Left ventricle myocardium superior (tissue), 1 donor: Measurements from ENCODE around the gene CAND1. TPM values are rescaled to one million over a fixed set of nuclear protein-coding genes. Genes with fewer than 3 reads are reported as not detected.

Experiments used
- ATAC-seq: fragments of 200-7000 bp; cut with Tn5 transposase; one replicate; pipeline ENCODE4 v1.9.1; 2020; ENCODE audit warnings: mild to moderate bottlenecking, moderate library complexity
- DNase-seq: peaks from one replicate; pipeline ENCODE4 v3.0.0-alpha.2; 2020
- intact Hi-C: fragments of 100-400 bp; cut with micrococcal nuclease; formaldehyde crosslinking; loops from one replicate; pipeline ENCODE4 v1.11.0; 2022
- total RNA-seq: library from RNA; stranded (reverse); fragmentation: NEBNext Ultra II Directional; extraction: Animal tissue kit (Norgen Biotek cat#: 25700); gene quantifications from one replicate; pipeline ENCODE4 v1.2.1, GENCODE V29; 2021
- donor health status: DM: no; HTN: yes; CAD: no; lungs with severe emphysema.

Gene CAND1
- total RNA-seq, 1 donor from 2014 or later = 38.3 TPM

GRCh38 chr12:67276421-67276820 lies 7.3 kb downstream of the CAND1 start:
- DNase-seq (no peak), ATAC-seq (no peak)
- intact Hi-C loops = no loop called here

DNA sequence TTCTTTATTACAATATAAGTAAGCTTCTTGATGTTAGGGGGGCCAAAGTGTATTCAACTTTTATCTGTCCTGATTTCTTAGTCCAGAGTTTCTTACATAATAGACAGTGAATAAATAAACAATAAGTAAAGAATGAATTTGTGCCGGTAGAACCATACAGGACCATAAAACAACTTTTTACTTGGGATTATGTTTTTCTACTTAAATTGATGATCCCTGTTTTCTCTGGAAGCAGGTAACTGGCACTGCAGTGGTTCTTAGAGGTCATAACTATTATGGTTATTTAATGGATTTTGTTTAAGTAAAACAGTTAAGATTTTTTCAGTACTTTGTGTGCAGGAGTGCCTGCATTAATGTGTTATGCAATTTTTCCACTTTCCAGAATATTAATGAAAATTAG lies 10.5 kb downstream of the CAND1 start:
- no peak for ATAC-seq
- intact Hi-C loops = no loop called here
- DNase-seq = no peak

DNA sequence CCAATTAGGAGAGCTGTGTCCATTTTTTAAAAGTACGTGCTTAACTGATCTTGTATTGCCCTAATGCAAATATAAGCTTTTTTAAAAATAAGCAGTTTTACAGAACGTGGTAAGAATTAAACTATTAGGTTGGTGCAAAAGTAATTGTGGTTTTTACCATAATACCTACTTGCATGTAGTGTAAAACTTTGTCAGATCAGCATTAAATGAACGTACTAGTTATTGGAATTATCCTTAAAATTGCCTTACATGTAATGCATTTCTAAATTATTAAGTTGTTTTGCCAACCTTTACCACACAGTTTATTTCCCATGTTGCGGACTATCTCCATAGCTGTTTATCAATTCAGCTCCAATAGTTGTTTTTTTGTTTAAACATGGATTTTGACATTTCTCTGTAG lies 10.9 kb downstream of the CAND1 start:
- ATAC-seq (no peak), DNase-seq (no peak)
- intact Hi-C loops = no loop called here

DNA sequence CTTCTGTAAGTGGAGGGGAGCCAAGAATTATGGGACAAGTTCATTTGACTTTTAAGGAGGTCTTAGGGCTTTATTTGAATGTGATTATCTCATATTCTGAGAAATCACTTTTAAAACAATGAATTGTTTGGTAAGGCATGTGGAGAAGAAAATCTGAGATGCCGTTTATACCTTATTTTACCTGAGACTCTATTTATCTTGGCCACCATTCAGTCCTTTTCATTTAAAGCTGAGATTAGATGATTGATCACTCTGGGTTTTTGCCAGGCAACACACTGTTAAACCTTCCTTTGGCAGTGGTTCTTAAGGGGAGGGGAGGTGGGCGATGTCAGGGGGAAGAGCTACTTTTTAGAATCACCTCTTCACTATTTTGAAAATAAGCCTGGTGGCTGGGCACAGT lies 11.4 kb downstream of the CAND1 start:
- intact Hi-C loops = no loop called here
- DNase-seq (no peak), ATAC-seq (no peak)

DNA sequence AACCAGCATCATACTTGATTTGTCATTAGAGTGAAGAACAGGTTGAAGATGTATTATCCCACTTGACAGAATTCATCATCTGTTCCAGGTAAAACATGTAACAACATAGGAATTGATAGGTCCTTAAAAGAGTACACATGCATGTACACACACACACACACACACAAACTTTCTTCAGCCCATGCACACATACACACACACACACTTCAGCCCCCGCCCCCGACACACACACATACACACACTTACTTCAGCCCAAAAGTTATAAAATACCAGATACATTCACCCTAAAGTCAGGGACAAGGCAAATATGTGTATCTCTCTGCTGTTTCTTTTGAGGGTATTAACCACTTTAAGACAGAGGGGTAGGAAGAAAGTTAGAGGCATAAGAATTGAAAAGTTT lies 15.4 kb downstream of the CAND1 start:
- intact Hi-C loops = no loop called here
- ATAC-seq = no peak
- no peak for DNase-seq

GRCh38 chr12:67286257-67286656 lies 17.1 kb downstream of the CAND1 start:
- intact Hi-C loops = no loop called here
- ATAC-seq = no peak
- no peak for DNase-seq

GRCh38 chr12:67287311-67287710 lies 18.2 kb downstream of the CAND1 start:
- ATAC-seq = no peak
- DNase-seq = no peak
- intact Hi-C loops = no loop called here

- intact Hi-C loops = no loop called here
- DNase-seq (no peak), ATAC-seq (no peak)
These were observed 19.4 kb downstream of the CAND1 start for GRCh38 chr12:67288561-67288960.

DNA sequence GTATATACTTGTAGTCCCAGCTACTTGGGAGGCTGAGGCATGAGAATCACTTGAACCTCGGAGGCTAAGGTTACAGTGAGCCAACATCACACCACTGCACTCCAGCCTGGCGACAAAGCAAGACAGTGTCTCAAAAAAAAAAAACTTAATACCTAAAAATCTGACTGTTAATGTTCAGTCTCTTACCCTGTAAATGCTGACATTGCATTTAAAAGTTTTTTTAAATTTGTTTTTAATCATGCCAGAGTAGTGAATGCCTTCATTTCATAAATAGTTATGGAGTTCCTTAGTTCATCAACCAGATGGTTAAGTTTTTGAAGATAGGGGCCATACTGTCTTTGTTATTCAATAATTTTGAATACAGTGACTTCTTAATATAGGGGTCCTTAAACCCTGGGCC lies 21.2 kb downstream of the CAND1 start:
- intact Hi-C loops = no loop called here
- no peak for ATAC-seq
- DNase-seq = no peak

DNA sequence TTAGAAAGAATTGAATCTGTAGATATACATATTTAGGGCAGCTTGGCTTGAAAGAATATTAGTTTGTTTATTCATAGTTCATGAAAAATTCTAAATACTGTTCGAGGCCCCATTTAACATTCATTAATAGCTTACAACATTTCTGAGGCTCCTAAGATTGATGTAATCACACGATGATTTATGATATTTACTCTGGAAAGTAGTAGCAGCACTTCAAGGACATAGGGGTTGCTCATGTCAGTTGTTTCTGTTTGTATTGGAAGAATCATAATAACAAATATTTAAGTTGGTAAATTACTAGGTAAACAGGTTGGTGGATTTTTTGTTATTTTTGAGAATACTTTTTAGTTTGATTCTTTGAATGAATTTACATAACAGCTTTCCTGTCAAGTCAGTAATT lies 30.4 kb downstream of the CAND1 start:
- no peak for DNase-seq
- intact Hi-C loops = no loop called here
- ATAC-seq = no peak

DNA sequence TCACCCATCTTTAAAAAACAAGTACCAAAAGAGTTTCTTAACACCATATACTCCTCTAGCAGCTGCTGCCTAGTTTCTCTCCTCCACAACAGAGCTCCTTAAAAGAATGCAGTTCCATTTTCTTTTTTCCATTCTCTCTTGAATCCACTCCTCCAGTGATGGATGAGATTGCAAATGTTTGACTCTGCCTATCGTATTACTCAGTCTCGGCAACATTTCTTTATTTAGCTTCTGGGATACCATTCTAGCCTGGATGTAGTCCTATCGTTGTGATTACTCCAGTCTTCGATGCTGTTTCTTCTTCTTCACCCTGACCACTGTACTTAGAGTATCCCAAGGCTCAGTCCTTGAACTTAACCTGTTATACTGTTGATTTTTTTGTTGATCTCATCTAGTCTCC lies 30.8 kb downstream of the CAND1 start:
- DNase-seq (no peak), ATAC-seq (no peak)
- intact Hi-C loops = no loop called here

GRCh38 chr12:67302162-67302561 lies 33.0 kb downstream of the CAND1 start:
- ATAC-seq (no peak), DNase-seq (no peak)
- intact Hi-C loops = no loop called here

DNA sequence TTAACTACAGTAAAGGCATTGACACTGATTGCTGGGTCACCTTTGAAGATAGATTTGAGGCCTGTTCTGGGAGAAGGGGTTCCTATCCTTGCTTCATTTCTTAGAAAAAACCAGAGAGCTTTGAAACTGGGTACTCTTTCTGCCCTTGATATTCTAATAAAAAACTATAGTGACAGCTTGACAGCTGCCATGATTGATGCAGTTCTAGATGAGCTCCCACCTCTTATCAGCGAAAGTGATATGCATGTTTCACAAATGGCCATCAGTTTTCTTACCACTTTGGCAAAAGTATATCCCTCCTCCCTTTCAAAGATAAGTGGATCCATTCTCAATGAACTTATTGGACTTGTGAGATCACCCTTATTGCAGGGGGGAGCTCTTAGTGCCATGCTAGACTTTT lies 36.4 kb downstream of the CAND1 start:
- intact Hi-C loops = no loop called here
- ATAC-seq (no peak), DNase-seq (no peak)

GRCh38 chr12:67306712-67307111 lies 37.6 kb downstream of the CAND1 start:
- ATAC-seq = no peak
- no peak for DNase-seq
- intact Hi-C loops = no loop called here

DNA sequence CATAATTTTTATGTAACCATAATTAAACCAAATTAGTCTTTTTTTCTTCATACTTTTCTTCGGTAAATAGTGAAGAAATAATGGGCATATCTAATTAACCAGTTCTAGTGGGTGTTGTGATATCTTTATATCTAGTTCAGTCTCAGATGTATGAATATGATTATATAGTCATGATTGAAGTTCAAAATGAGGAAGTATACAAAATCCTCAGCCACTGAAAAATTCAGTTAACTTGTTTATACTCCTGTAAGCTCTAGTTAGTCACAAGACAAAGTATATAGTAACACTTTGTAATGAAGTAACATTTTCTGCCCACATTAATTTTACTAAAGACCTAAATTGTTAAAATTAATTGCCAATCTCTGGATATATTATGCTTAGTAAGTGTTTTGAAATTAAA lies 46.5 kb downstream of the CAND1 start:
- intact Hi-C loops = no loop called here
- DNase-seq (no peak), ATAC-seq (no peak)

- no peak for DNase-seq
These were observed 49.6 kb downstream of the CAND1 start for GRCh38 chr12:67318786-67319185.

DNA sequence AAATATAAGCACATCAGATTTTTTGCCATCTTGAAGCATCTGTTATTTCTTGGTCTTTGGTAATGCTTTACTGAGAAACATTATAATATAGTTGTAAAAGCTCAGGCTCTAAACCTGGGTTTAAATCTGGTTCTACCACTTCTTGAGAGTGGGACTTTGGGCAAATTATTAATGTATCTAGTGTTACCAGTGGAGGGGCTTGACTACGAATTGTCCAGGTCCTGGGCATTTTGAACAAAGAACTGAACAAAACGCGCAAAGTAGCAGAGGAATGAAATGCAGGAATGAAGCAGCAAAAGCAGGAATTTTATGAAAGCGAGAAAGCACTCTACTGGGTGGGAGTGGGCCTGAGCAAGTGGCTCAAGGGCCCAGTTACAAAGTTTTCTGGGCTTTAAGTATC lies 50.8 kb downstream of the CAND1 start:
- ATAC-seq (no peak), DNase-seq (no peak)
- intact Hi-C loops = no loop called here

More at GRCh38 chr12:67318786-67319185, 49.6 kb downstream of the CAND1 start:
- intact Hi-C loops = no loop called here
- ATAC-seq = no peak

DNA sequence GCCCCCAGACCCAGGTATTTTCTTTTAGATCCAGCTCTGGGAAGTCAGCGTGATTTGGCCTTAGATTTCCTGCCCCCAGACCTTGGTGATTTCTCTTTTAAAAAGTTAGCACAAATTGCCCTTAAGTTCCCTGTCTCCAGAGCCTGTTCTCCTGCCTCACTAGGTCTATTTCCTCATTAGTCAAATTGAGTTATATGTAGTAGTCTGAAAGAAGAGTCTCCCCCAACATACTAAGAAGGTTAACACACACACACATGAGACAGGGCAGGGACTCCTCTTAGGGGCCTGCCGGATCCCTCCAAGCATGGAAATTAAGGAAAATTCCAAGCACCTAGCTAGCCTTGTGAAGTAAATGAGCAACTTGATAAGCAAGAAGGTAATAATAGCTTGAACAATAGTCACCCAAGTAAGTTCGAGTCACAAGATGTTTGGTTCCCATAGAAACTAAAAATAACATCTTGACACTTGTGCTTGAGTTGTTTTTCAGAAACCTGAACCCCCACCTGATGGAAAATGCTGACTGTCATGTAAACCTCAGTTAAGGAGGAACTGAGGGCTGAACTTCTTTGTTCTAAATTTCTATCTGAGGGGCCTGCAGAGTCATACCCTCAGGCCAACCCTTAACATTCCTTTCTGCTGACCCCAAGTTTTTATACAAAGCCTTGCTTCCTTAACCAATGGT lies 51.6 kb downstream of the CAND1 start:
- intact Hi-C loops = no loop called here
- DNase-seq = no peak
- ATAC-seq = no peak

- no peak for ATAC-seq
- no peak for DNase-seq
- intact Hi-C loops = no loop called here
These were observed 53.4 kb downstream of the CAND1 start for GRCh38 chr12:67322580-67322979.

DNA sequence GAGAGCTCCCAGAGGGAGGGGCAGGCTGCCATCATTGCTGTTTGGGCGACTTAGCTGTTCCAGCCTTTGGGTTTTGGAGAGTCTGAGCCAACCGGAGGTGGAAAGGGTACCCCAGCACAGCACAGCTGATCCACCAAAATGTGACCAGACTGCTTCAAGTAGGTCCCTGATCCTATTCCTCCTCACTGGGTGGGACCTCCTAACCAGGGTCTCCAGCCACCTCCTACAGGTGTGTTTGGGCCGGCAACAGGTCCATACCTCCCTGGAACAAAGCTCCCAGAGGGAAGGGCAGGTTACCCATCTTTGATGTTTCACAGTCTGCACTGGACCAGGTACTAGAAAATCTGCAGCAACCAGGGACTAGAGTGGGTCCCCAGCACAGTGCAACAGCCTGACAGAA lies 53.8 kb downstream of the CAND1 start:
- no peak for DNase-seq
- ATAC-seq = no peak
- intact Hi-C loops = no loop called here

DNA sequence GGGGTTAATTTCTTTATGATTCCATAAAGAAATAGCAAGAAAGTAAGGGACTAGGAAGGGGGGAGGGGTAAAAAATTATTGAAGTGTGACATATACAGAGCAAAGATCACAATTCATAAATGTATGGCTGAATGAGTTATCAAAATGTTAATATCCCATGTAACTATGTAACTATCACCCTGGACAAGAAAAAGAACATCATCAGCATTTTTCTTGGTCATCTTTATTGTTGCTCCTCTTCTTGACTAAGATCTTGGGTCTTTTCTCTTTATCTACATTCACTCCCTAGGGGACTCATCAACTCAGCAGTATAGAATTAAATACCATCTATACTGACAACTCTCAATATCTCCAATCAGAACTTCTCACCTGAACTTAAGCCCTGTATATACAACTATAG lies 57.5 kb downstream of the CAND1 start:
- no peak for ATAC-seq
- no peak for DNase-seq
- intact Hi-C loops = no loop called here

GRCh38 chr12:67327466-67327865 lies 58.3 kb downstream of the CAND1 start:
- no peak for ATAC-seq
- no peak for DNase-seq
- intact Hi-C loops = no loop called here
